Neural progenitor cell (in vitro differentiated cells): ENCODE data around the gene SHKBP1. TPM values are rescaled to one million over a fixed set of nuclear protein-coding genes. Genes with fewer than 3 reads are reported as not detected.

Experiments used
- DNase-seq: peaks from one replicate; pipeline ENCODE4 v3.0.0-alpha.2; 2016; ENCODE audit warnings: low spot score
- H2AFZ ChIP-seq: fragments of 200-600 bp; sonication (generic); replicated peaks from 2 replicates; pipeline ENCODE4 v1.6.1; 2016; ENCODE audit warnings: antibody characterized with exemption
- H3F3A ChIP-seq: fragments of 200-600 bp; sonication (generic); 2 replicates; pipeline ENCODE4 v1.6.1; 2016; ENCODE audit warnings: antibody characterized with exemption, low read depth
- H3K27ac ChIP-seq: fragments of 200-600 bp; sonication (generic); 2 replicates; pipeline ENCODE4 v1.5.1; 2016; ENCODE audit warnings: mild to moderate bottlenecking
- H3K27me3 ChIP-seq: fragments of 200-600 bp; sonication (generic); 2 replicates; pipeline ENCODE4 v1.6.1; 2016; ENCODE audit warnings: mild to moderate bottlenecking, moderate library complexity
- H3K36me3 ChIP-seq: fragments of 200-600 bp; sonication (generic); 2 replicates; pipeline ENCODE4 v1.5.1; 2016
- H3K4me1 ChIP-seq: fragments of 200-600 bp; sonication (generic); 2 replicates; pipeline ENCODE4 v1.6.1; 2016; ENCODE audit warnings: mixed run types
- H3K4me2 ChIP-seq: fragments of 200-600 bp; sonication (generic); 2 replicates; pipeline ENCODE4 v1.6.1; 2016
- H3K4me3 ChIP-seq: fragments of 200-600 bp; sonication (generic); 2 replicates; pipeline ENCODE4 v1.5.1; 2016
- H3K79me2 ChIP-seq: fragments of 200-600 bp; sonication (generic); 2 replicates; pipeline ENCODE4 v1.6.1; 2016; ENCODE audit warnings: low read depth
- H3K9ac ChIP-seq: fragments of 200-600 bp; sonication (generic); 2 replicates; pipeline ENCODE4 v1.6.1; 2016
- H3K9me3 ChIP-seq: fragments of 200-600 bp; sonication (generic); 2 replicates; pipeline ENCODE4 v1.5.1; 2016; ENCODE audit warnings: low read depth
- H4K20me1 ChIP-seq: fragments of 200-600 bp; sonication (generic); 2 replicates; pipeline ENCODE4 v1.6.1; 2016; ENCODE audit warnings: low read depth
- H3K27ac Mint-ChIP-seq: 3 replicates; pipeline ENCODE4 v1.8.0; 2021; ENCODE audit warnings: mixed read lengths
- H3K27me3 Mint-ChIP-seq: 2 replicates; pipeline ENCODE4 v1.8.0; 2022; ENCODE audit warnings: low read depth, mild to moderate bottlenecking, inconsistent platforms, moderate library complexity, mixed read lengths; ENCODE audit not compliant: insufficient read depth
- H3K36me3 Mint-ChIP-seq: 3 replicates; pipeline ENCODE4 v1.8.0; 2021; ENCODE audit warnings: mixed read lengths
- H3K4me1 Mint-ChIP-seq: 3 replicates; pipeline ENCODE4 v1.8.0; 2021; ENCODE audit warnings: mixed read lengths
- H3K4me3 Mint-ChIP-seq: 3 replicates; pipeline ENCODE4 v1.8.0; 2021; ENCODE audit warnings: mild to moderate bottlenecking, moderate library complexity, mixed read lengths
- H3K9me3 Mint-ChIP-seq: 3 replicates; pipeline ENCODE4 v1.8.0; 2020; ENCODE audit warnings: mixed read lengths
- CTCF ChIP-seq: fragments of 200-600 bp; sonication (generic); IDR thresholded peaks from 2 replicates; pipeline ENCODE4 v1.5.1; 2017; ENCODE audit warnings: antibody characterized with exemption, mild to moderate bottlenecking
- EZH2 ChIP-seq: fragments of 200-600 bp; sonication (generic); IDR thresholded peaks from 2 replicates; pipeline ENCODE4 v1.6.1; 2017; ENCODE audit warnings: antibody characterized with exemption, mild to moderate bottlenecking, moderate library complexity
- EZH2phosphoT487 ChIP-seq: fragments of 200-600 bp; sonication (generic); IDR thresholded peaks from 2 replicates; pipeline ENCODE4 v1.6.1; 2017; ENCODE audit warnings: antibody characterized with exemption
- total RNA-seq: library from RNA; depleted of rRNA; stranded (reverse); fragments of >200 nt; gene quantifications from 2 replicates; pipeline ENCODE4 v1.2.3, GENCODE V29; 2015; ENCODE audit warnings: low replicate concordance

The SHKBP1 gene
- total RNA-seq, 1 donor from 2014 or later: 20.6 TPM

- peaks cover 3% of the 10 kb centered on the region for H4K20me1 ChIP-seq
- Mint-ChIP-seq H3K9me3 (no peaks in the 10 kb centered on the region), H3K36me3 (no peaks in the 10 kb centered on the region), H3K27ac (no peak overlapping the region), H3K27me3 (peaks cover 18% of the 10 kb centered on the region), H3K4me1 (peaks cover 12% of the 10 kb centered on the region), H3K4me3 (no peak overlapping the region)
- peaks cover 19% of the 10 kb centered on the region for H3K27me3 ChIP-seq
- H3K36me3 ChIP-seq: no peaks in the 10 kb centered on the region
- no peak for TF ChIP-seq CTCF
- TF ChIP-seq EZH2phosphoT487: no peak
- no peak for TF ChIP-seq EZH2
- no peaks in the 10 kb centered on the region for H3K9me3 ChIP-seq
- H3K27ac ChIP-seq: no peak overlapping the region
- H3F3A ChIP-seq: peaks cover 8% of the 10 kb centered on the region
- DNase-seq: no peak
- no peak overlapping the region for H3K4me3 ChIP-seq
- H3K79me2 ChIP-seq: no peaks in the 10 kb centered on the region
- H2AFZ ChIP-seq: no peak overlapping the region
- no peak overlapping the region for H3K4me2 ChIP-seq
- H3K4me1 ChIP-seq: peaks cover 8% of the 10 kb centered on the region
- H3K9ac ChIP-seq: no peak overlapping the region
Observed at GRCh38 chr19:40534148-40534547, 42.5 kb upstream of the SHKBP1 start.

GRCh38 chr19:40539070-40539469, 37.6 kb upstream of the SHKBP1 start:
- no peak overlapping the region for H3K27ac ChIP-seq
- Mint-ChIP-seq H3K27ac (no peak overlapping the region), H3K27me3 (peaks cover 11% of the 10 kb centered on the region), H3K9me3 (no peaks in the 10 kb centered on the region), H3K36me3 (no peaks in the 10 kb centered on the region), H3K4me1 (no peaks in the 10 kb centered on the region), H3K4me3 (no peak overlapping the region)
- no peak for DNase-seq
- no peaks in the 10 kb centered on the region for H3F3A ChIP-seq
- no peak overlapping the region for H3K9ac ChIP-seq
- no peaks in the 10 kb centered on the region for H4K20me1 ChIP-seq
- no peaks in the 10 kb centered on the region for H3K36me3 ChIP-seq
- no peak for TF ChIP-seq CTCF
- TF ChIP-seq EZH2: no peak
- TF ChIP-seq EZH2phosphoT487: no peak
- H3K79me2 ChIP-seq: no peaks in the 10 kb centered on the region
- H2AFZ ChIP-seq: no peak overlapping the region
- H3K27me3 ChIP-seq: peaks cover 3% of the 10 kb centered on the region
- H3K4me2 ChIP-seq: no peak overlapping the region
- H3K4me3 ChIP-seq: no peak overlapping the region
- H3K9me3 ChIP-seq: no peaks in the 10 kb centered on the region
- no peaks in the 10 kb centered on the region for H3K4me1 ChIP-seq

GRCh38 chr19:40542202-40542859, 34.3 kb upstream of the SHKBP1 start:
- Histone ChIP-seq H3K9ac (no peak overlapping the region), H3K9me3 (no peaks in the 10 kb centered on the region), H3K79me2 (no peaks in the 10 kb centered on the region), H3K4me1 (no peaks in the 10 kb centered on the region), H3F3A (no peaks in the 10 kb centered on the region), H3K4me2 (no peak overlapping the region), H3K27ac (no peak overlapping the region), H3K27me3 (peaks cover 6% of the 10 kb centered on the region), H3K36me3 (no peaks in the 10 kb centered on the region), H2AFZ (no peak overlapping the region), H3K4me3 (no peak overlapping the region), H4K20me1 (no peaks in the 10 kb centered on the region)
- TF ChIP-seq EZH2: no peak
- no peak for TF ChIP-seq EZH2phosphoT487
- TF ChIP-seq CTCF: no peak
- Mint-ChIP-seq H3K4me1 (no peaks in the 10 kb centered on the region), H3K36me3 (no peaks in the 10 kb centered on the region), H3K4me3 (no peak overlapping the region), H3K27me3 (peaks cover 14% of the 10 kb centered on the region), H3K9me3 (peaks cover 3% of the 10 kb centered on the region), H3K27ac (no peak overlapping the region)
- no peak for DNase-seq
